ENCODE measurements around the gene CHCHD1.

The CHCHD1 gene

DNA sequence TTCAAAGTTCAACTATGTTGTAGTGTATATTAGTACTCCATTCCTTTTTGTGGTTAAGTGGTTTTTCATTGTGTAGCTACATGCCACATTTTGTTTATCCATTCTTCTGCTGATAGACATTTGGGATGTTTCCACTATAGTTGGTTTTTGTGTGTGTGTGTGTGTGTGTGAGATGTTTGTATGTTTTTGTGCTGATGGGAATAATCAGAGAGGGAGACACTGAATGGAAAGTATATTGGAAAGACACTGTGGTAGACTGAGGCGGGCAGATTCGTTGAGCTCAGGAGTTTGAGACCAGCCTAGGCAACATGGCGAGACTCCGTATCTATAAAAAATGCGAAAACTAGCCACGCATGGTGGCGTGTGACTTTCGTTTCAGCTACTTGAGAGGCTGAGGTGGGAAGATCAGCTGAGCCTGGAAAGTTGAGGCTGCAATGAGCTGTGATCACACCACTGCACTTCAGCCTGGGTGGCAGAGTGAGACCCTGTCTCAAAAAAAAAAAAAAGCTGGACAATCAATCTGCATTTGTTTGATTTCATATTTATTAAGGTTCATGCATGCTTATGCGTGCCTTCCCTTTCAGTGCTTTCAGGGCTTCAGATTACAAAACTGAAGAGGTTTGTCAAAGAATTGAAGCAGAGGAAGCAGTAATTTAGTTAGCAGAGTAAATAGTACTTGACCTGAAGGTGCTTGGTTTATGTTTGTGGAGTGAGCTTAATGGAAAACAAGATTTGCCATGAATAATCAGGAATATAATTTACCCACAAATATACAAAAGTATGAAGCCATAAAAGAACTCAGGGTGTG lies 22.9 kb upstream of the CHCHD1 start:
- Mint-ChIP-seq H3K27me3 (no peaks in the 10 kb centered on the region), H3K27ac (peak overlapping the region; percentile 76), H3K4me1 (ENCODE audit: low read depth) (peaks cover 35% of the 10 kb centered on the region), H3K36me3 (no peaks in the 10 kb centered on the region), H3K9me3 (ENCODE audit: low read depth) (no peaks in the 10 kb centered on the region), H3K4me3 (no peak overlapping the region)

GRCh38 chr10:73759512-73760115 lies 22.2 kb upstream of the CHCHD1 start:
- Mint-ChIP-seq H3K4me3 (no peak overlapping the region), H3K9me3 (ENCODE audit: low read depth) (no peaks in the 10 kb centered on the region), H3K36me3 (no peaks in the 10 kb centered on the region), H3K4me1 (ENCODE audit: low read depth) (peaks cover 35% of the 10 kb centered on the region), H3K27ac (peak overlapping the region; percentile 76), H3K27me3 (no peaks in the 10 kb centered on the region)

- H3K4me1 Mint-ChIP-seq (ENCODE audit: low read depth): peaks cover 32% of the 10 kb centered on the region
- no peaks in the 10 kb centered on the region for H3K9me3 Mint-ChIP-seq (ENCODE audit: low read depth)
- H3K4me3 Mint-ChIP-seq: no peak overlapping the region
These were observed 20.1 kb upstream of the CHCHD1 start for GRCh38 chr10:73761781-73762180.

GRCh38 chr10:73762915-73763314 lies 18.9 kb upstream of the CHCHD1 start:
- H3K9me3 Mint-ChIP-seq (ENCODE audit: low read depth): no peaks in the 10 kb centered on the region
- no peaks in the 10 kb centered on the region for H3K27me3 Mint-ChIP-seq
- no peaks in the 10 kb centered on the region for H3K36me3 Mint-ChIP-seq
- H3K4me1 Mint-ChIP-seq (ENCODE audit: low read depth): peaks cover 27% of the 10 kb centered on the region
- H3K4me3 Mint-ChIP-seq: no peak overlapping the region
- H3K27ac Mint-ChIP-seq: peak overlapping the region; percentile 28

More at GRCh38 chr10:73761781-73762180, 20.1 kb upstream of the CHCHD1 start:
- Mint-ChIP-seq H3K27ac (no peak overlapping the region), H3K36me3 (no peaks in the 10 kb centered on the region), H3K27me3 (no peaks in the 10 kb centered on the region)

DNA sequence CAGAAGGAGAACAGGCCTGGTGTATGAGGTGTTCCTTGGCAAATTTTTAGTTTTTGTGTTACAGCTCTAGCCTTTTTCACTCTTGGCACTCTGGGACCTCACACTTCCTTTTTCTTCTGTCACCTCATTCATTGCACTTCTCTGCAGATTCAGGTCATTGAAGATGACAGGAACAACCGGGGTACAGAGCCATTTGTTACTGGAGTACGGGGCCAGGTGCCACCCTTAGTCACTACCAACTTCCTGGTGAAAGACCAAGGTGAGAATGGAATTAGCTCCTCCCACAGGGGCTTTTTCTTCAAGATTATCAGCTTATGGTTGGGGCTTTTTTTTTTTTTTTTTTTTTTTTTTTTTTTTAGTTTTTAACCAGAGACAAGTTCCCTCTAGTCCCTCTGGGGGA lies 18.5 kb upstream of the CHCHD1 start:
- Mint-ChIP-seq H3K4me1 (ENCODE audit: low read depth) (peaks cover 24% of the 10 kb centered on the region), H3K27ac (no peak overlapping the region), H3K9me3 (ENCODE audit: low read depth) (no peaks in the 10 kb centered on the region), H3K4me3 (no peak overlapping the region), H3K36me3 (no peaks in the 10 kb centered on the region), H3K27me3 (no peaks in the 10 kb centered on the region)

- Mint-ChIP-seq H3K4me3 (no peak overlapping the region), H3K27ac (no peak overlapping the region), H3K36me3 (peaks cover 7% of the 10 kb centered on the region), H3K4me1 (ENCODE audit: low read depth) (peaks cover 21% of the 10 kb centered on the region), H3K27me3 (no peaks in the 10 kb centered on the region), H3K9me3 (ENCODE audit: low read depth) (no peaks in the 10 kb centered on the region)
These were observed 16.8 kb upstream of the CHCHD1 start for GRCh38 chr10:73765066-73765465.

GRCh38 chr10:73768881-73769280 lies 13.0 kb upstream of the CHCHD1 start:
- Mint-ChIP-seq H3K4me1 (ENCODE audit: low read depth) (peaks cover 27% of the 10 kb centered on the region), H3K9me3 (ENCODE audit: low read depth) (no peaks in the 10 kb centered on the region), H3K36me3 (peaks cover 14% of the 10 kb centered on the region), H3K27me3 (no peaks in the 10 kb centered on the region), H3K27ac (peak overlapping the region; percentile 36), H3K4me3 (no peak overlapping the region)

- H3K4me3 Mint-ChIP-seq: no peak overlapping the region
- peak overlapping the region; percentile 36 for H3K27ac Mint-ChIP-seq
- H3K9me3 Mint-ChIP-seq (ENCODE audit: low read depth): no peaks in the 10 kb centered on the region
- H3K4me1 Mint-ChIP-seq (ENCODE audit: low read depth): peaks cover 31% of the 10 kb centered on the region
- H3K36me3 Mint-ChIP-seq: peaks cover 16% of the 10 kb centered on the region
- no peaks in the 10 kb centered on the region for H3K27me3 Mint-ChIP-seq
These were observed 12.5 kb upstream of the CHCHD1 start for GRCh38 chr10:73769396-73769795.

- Mint-ChIP-seq H3K9me3 (ENCODE audit: low read depth) (no peaks in the 10 kb centered on the region), H3K36me3 (peaks cover 18% of the 10 kb centered on the region), H3K4me1 (ENCODE audit: low read depth) (peaks cover 48% of the 10 kb centered on the region), H3K27ac (peak overlapping the region; percentile 91), H3K4me3 (peak overlapping the region; percentile 96), H3K27me3 (no peaks in the 10 kb centered on the region)
These were observed 10.0 kb upstream of the CHCHD1 start for GRCh38 chr10:73771722-73772280.

DNA sequence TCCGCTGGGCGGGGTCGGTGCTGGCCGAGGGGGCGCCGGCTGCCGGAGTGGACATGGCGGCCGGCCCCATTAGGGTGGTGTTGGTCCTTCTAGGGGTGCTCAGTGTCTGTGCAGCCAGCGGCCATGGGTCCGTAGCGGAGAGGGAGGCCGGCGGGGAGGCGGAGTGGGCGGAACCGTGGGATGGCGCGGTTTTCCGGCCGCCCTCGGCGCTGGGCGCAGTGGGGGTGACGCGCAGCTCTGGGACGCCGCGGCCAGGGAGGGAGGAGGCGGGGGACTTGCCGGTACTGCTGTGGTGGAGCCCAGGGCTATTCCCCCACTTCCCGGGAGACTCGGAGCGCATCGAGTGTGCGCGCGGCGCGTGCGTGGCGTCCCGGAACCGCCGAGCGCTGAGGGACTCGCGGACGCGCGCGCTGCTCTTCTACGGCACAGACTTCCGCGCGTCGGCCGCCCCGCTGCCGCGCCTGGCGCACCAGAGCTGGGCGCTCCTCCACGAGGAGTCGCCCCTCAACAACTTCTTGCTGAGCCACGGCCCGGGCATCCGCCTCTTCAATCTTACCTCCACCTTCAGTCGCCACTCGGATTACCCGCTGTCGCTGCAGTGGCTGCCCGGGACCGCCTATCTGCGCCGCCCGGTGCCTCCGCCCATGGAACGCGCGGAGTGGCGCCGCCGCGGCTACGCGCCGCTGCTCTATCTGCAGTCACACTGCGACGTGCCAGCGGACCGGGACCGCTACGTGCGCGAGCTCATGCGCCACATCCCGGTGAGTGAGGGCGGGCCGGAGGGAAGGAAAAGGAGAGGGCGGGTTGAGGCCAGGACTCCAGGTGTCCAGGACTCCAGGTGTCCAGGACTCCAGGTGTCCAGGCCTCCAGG lies 9.3 kb upstream of the CHCHD1 start:
- no peaks in the 10 kb centered on the region for H3K9me3 Mint-ChIP-seq (ENCODE audit: low read depth)
- peak overlapping the region; percentile 96 for H3K4me3 Mint-ChIP-seq
- H3K27me3 Mint-ChIP-seq: no peaks in the 10 kb centered on the region
- peaks cover 53% of the 10 kb centered on the region for H3K4me1 Mint-ChIP-seq (ENCODE audit: low read depth)
- H3K27ac Mint-ChIP-seq: peak overlapping the region; percentile 91
- peaks cover 18% of the 10 kb centered on the region for H3K36me3 Mint-ChIP-seq

DNA sequence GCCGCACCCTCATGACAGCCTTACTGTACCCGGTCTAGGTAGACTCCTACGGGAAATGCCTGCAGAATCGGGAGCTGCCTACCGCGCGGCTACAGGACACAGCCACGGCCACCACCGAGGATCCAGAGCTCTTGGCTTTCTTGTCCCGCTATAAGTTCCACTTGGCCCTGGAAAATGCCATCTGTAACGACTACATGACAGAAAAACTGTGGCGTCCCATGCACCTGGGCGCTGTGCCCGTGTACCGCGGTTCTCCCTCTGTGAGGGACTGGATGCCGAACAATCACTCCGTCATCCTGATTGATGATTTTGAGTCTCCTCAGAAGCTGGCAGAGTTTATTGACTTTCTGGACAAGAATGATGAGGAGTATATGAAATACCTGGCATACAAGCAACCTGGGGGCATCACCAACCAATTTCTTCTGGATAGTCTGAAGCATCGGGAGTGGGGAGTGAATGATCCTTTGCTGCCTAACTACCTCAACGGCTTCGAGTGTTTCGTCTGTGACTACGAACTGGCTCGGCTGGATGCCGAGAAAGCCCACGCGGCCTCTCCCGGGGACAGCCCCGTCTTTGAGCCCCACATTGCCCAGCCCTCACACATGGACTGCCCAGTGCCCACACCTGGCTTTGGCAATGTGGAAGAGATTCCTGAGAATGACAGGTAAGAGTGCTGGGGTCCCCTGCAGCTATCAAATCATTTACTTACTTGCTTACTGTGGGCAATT lies 8.5 kb upstream of the CHCHD1 start:
- no peaks in the 10 kb centered on the region for H3K9me3 Mint-ChIP-seq (ENCODE audit: low read depth)
- peak overlapping the region; percentile 96 for H3K4me3 Mint-ChIP-seq
- peaks cover 18% of the 10 kb centered on the region for H3K36me3 Mint-ChIP-seq
- H3K27me3 Mint-ChIP-seq: no peaks in the 10 kb centered on the region
- peak overlapping the region; percentile 91 for H3K27ac Mint-ChIP-seq
- peaks cover 53% of the 10 kb centered on the region for H3K4me1 Mint-ChIP-seq (ENCODE audit: low read depth)

DNA sequence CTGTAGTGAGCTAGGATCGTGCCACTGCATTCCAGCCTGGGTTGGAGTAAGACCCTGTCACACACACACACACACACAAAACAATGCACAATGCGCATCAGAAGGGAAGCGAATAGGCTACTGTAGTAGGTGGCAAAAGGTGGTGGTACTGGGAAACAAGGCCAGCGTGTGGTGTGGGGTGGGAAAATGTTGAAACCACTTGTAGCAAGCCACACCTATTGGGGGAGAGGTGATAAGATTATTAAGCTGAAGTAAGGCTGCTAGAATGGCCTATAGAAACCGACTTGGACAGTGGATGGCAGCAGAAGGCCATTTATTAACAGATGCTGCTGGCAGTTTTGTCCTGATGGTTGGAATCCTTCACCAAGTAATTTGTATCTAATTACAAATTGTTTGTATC lies 7.2 kb upstream of the CHCHD1 start:
- Mint-ChIP-seq H3K36me3 (peaks cover 14% of the 10 kb centered on the region), H3K27ac (peak overlapping the region; percentile 76), H3K27me3 (no peaks in the 10 kb centered on the region), H3K9me3 (ENCODE audit: low read depth) (no peaks in the 10 kb centered on the region), H3K4me1 (ENCODE audit: low read depth) (peaks cover 43% of the 10 kb centered on the region), H3K4me3 (peak overlapping the region; percentile 96)

DNA sequence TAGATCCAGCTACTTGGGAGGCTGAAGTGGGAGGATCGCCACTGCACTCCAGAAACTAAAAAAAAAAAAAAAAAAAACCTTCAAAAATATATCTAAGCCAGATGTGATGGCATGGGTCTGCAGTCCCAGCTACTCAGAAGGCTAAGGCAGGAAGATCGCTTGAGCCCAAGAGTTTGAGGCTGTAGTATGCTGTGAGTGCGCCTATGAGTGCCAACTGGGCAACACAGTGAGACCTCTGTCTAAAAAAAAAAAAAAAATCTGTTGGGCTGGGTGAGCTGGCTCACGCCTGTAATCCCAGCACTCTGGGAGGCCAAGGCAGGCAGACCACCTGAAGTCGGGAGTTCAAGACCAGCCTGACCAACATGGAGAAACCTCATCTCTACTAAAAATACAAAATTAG lies 2.8 kb upstream of the CHCHD1 start:
- Mint-ChIP-seq H3K36me3 (peaks cover 7% of the 10 kb centered on the region), H3K4me1 (ENCODE audit: low read depth) (peaks cover 57% of the 10 kb centered on the region), H3K9me3 (ENCODE audit: low read depth) (no peaks in the 10 kb centered on the region), H3K27ac (no peak overlapping the region), H3K27me3 (no peaks in the 10 kb centered on the region), H3K4me3 (no peak overlapping the region)

DNA sequence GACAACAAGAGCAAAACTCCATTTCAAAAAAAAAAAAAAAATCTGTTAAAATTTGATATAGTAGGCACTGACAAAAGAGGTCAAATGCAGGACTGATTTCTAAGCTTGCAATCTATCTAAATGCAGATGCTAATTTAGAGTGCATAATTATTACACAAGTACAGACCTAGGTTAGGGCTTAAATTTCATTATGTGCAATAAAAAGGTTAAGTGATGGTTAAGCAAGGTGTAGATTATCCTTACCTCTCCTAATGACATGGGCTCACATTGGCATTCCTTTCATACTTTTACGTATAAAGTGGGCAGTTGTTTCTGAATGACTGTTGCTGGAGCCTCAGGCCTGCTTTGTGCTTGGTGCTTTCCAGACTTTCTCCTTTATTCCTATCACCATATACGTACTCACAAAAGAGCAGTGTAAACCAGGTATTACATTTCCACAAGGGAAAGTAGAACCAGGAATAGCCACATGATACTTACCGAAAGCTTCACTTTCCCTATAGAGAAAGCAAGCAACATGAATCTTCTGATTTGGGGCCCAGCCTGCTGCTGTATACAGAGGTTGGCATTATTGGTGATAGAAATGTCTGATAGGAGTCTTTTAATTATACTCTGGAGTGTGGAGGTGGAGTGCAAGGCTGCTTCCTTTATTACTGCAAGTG lies 2.2 kb upstream of the CHCHD1 start:
- no peaks in the 10 kb centered on the region for H3K27me3 Mint-ChIP-seq
- peak overlapping the region; percentile 100 for H3K4me3 Mint-ChIP-seq
- peak overlapping the region; percentile 58 for H3K27ac Mint-ChIP-seq
- H3K9me3 Mint-ChIP-seq (ENCODE audit: low read depth): no peaks in the 10 kb centered on the region
- H3K4me1 Mint-ChIP-seq (ENCODE audit: low read depth): peaks cover 52% of the 10 kb centered on the region
- peaks cover 5% of the 10 kb centered on the region for H3K36me3 Mint-ChIP-seq
